DMS79 (cell line): ENCODE data around the gene KRAS.

ENCODE experiments used
- DNase-seq: peaks from one replicate; lab custom pipeline; 2025; lab: John Stamatoyannopoulos, UW

Gene KRAS

DNA sequence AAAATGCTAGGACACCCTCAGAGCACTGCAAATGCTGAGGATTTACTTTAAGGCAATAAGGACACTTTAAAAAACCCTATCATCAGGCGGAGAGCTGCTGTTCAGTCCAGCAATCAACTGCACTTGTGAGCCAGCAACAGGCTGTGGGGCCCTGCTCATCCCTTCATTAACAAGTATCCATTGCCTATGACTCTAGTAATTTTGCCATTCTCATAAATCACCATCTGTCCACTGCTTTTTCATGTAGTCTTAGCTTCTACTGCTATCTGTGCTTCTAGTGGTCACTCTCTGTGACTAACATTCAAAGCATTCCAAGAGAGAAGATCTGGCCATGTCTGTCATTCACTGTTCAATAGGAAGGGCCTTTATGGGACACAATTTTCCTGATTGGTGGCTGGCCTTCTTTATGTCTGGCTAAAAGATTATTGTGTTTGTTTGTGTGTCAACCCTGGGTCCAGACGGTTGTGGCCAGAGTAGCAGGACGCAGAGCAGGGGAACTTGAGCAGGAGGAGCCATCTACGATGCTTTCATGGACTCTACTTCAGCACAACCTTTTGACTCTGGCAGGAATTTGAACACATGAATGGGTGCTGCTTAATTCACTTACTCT is 3.6 kb upstream of the KRAS start:
- DNase-seq, result no peak

DNA sequence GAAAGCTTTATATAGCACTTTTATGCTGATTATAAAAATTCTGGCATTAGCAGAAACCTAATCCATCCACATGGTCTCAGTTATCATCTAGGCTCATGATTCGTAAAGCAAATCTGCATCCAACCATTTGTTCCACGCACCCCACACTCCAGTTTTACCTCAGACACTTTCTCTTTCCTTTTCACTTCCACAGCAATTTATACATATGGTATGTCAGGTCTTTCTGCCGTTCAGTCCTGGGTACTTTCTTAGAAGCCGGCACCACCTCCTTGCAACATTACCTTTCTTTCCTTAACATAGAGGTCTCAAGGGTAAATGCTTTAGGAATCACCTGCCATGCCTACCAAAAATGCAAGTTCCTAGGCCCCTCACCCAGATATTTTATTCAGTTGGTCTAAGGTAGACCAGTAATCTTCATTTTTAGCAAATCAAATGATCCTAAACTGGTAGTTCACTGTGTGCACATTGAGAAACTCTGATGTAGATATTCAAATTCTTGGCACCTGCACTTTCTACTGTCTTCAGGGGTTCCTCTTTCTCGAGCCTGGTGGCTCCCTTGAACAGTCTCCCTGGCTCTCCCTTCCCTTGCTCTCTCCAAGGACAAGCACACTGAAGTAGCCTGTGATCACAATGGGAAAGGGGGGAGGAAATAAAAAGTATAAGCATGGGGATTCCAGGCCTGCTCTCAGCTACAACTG is 2.8 kb upstream of the KRAS start:
- no peak for DNase-seq

DNA sequence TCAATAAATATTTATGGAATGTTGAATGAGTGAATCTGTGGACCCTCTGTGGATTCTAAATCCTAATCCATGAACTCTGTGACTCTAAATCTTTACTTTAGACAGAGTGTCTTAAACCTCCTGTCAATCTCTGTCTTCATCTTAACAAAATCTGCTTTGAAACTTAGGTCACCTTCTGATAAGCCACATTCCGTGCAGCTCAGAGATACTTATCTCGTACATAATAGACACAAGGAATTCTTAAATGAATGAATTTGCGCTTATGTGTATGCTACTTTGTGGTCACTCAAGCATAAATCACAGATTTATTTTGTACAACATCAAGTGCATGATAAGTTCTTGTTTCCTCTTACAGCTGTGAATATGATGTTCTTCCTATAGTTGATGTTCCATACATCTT is 2.2 kb upstream of the KRAS start:
- no peak for DNase-seq

DNA sequence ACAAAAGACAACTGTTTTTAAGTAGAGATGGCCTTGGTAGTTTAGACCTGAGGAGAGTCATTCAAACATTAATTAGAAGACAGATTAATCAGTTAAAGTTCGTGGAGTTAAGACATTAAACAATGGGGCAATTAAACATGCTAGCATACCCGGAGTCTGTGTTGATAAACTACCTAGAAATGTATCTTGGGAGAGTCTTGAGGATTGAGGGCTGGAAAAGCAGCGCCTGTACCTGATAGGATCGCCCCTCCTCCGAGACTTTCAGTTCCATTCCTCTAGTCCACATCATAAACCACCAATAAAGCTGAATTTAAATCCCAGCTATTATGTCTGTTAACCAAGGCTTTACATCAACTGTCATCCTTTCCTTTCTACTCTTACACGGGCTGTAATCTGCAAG is 1.0 kb upstream of the KRAS start:
- no peak for DNase-seq

DNA sequence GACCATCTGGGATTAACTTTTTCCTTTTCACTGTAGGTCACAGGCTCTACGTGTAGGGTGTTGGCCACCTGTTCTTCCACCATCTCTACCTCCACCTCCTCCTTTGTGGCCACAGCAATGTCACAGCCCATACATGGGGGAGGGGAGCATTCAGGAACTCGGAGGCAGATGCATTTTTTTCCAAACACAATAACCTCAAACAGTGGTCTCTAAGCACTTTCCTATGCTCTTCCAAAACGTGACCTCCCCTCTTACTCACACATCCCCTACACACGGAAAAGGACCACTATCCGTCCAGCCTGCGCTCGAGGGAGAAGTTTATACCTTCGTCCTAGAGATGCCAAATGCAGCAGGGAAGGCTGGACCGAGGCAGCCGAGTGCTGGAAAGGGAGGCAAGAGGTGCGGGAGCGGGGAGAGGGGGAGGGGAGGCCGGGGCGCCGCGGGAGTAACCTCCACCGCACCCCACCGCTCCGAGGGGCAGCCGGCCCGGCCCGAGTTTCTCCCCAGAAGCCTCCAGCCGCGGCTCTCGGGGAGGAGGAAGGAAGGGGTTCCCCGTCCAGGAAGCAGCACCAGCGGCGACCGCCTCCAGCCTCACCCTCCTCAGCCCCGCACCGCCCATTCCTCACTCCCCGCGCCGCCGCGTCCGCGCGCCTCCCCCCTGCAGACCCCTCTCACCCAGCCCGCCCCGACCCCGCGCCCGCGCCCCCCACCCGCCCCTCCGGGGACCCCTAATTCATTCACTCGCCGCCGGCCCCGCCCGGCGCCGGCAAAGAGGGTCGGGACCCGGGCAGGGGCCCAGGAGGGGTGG is 594 bp downstream of the KRAS start:
- DNase-seq, result peak; percentile 15

DNA sequence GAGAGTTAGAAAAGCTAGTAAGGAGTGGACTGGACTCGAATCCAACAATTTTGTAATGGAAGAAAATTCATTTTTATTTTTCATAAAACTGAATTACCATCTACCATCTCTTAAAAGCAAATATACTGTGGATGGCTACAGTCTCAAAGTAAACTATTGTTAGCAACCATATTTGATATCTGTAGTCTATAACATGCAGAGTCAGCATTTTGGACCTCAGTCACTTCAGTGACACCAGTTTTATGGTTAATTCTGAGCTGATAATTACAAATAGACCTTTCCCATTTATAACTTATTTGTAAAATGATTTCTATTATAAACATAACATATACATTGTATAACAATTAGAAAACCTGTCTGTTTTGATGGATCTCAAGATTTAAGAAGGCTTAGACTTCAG is 2.0 kb downstream of the KRAS start:
- no peak for DNase-seq

DNA sequence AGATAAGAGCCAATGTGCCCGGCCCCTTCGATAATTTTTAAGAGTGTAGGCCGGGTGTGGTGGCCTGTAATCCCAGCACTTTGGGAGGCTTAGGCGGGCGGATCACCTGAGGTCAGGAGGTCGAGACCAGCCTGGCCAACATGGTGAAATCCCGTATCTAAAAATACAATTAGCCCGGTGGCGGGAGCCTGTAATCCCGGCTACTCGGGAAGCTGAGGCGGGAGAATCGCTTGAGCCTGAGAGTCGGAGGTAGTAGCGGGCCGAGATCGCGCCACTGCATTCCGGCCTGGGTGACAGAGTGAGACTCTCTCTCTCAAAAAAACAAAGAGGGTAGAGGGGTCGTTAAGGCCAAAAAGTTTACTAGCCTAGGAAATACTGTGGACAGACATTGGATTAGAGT is 2.6 kb downstream of the KRAS start:
- no peak for DNase-seq

DNA sequence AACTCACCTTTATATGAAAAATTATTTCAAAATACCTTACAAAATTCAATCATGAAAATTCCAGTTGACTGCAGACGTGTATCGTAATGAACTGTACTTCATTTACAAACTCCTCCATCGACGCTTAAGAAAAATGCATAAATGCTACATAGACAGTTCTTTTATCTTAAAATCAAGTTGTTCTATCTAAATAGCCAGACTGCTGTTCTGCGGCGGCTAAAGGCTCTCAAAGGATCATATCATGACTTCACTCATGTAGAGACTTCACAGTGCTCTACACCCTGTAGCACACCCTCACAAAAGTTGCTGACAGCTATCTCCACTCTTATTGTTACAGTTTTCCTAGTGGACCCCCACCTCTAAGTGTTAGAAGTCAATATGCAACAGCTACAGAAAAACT is 5.2 kb downstream of the KRAS start:
- no peak for DNase-seq

DNA sequence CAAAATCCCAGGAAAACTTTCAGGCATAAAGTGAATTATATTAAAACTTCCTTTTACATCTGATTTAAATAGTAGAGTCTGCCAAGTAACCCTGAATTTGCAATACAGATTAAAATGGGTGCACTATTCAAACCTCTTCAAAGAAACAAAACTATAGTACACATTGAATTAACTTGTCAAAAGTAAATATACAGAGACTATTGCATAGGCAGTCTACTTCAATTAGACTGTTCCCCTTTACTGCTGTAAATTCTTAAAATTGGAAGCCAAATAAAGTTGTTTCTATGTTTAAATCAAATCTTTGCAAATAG is 7.1 kb downstream of the KRAS start:
- DNase-seq, result no peak

DNA sequence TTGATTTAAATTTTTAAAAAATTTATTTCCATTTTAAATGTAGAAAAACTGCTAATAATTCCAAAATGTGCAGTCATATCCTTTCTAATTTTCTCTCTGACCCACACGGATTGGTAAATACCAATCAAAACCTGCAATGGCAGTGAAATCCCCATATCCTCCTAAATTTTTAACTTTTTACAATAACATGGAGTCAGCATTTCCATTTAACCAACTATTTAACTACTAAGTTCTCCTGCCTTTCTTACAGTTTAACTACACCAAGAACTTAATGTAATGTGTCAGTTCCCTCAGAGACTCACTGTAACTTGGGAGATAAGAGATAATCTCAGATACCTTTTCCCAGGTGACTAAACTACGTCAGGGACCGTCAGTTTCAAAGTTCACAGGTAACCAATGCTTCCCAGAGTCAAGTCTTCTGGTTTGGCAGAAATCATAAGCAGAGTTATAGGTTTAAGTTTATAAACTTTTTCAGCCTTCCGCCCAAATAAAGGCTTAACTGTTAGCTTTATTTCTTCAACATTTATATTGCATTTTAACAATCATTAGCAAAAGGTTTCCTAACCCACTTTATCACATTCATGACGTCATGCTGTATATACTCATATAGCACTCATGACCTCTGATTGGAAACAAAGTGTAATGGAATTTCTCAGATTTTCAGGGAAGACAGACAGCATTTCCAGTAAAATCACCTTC is 7.6 kb downstream of the KRAS start:
- DNase-seq, result no peak

DNA sequence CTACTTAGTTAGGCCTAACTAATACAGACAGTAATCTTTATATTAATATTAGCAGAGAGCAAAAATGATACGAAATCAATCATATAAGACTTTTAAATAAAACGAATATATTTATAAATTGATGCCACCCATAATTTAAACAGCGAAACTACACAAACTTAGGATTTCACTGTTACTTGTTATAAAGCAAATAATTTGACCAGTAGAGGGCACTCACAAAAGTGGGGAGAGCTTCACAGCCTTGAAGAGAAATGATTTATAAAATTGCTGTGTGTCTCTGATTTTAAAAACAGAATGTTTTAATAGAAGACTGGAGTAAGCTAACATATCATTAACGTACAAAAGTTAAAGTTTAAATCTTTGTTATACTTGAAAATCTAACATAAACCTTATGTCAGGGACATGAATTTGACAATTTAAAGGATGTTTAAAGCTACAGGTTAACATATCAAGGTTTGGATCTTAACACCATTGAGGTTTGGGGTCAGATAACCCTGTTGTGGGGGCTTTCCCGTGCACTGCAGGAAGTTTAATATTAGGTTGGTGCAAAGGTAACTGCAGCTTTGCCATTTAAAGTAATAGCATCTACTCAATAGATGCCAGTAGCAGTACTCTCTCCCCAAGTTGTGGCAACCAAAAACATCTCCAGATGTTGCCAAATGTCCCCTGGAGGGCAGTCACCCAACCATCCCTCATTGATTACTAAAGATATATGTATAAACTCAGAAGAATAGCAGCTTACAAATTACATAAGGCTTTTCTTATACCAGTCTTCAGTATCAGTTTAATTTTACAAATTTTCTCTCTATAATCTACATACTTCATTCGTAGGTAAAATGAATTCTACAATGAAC is 9.3 kb downstream of the KRAS start:
- DNase-seq, result no peak

DNA sequence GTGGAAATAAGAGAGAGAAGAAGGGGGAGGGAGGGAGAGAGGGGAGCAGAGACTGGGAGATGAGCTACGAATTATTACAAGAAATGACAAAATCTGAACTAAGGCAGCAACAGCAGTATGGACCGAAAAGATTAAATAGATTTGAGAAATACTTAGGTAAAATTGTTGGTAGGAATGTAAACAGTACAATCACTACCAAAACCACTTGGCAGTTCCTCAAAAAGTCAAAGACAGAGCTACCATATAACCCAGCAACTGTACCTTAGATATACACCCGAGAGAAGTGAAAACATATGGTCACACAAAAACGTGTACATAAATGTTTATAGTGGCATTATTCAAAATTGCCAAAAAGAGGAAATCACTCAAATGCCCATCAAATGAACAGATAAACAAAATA is 14.1 kb downstream of the KRAS start:
- DNase-seq, result no peak

DNA sequence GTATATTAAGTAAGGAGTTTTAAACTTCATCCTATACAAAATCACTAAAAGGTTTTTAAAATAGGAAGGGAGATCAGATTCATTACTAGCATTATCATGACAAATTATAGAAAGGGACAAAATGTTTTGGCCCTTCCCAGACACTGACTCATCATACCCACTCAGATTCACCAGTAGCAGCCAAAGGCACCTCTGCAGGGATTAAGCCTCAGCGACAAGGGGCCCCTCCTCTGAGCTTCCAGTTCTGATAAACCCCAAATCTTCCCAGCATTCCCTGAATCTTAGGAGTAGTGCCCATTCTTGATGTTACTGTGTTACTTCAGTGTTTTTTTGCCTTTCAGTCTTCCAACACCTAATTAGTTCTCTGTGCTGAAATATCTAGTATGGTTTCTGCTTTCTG is 14.5 kb downstream of the KRAS start:
- DNase-seq, result no peak

DNA sequence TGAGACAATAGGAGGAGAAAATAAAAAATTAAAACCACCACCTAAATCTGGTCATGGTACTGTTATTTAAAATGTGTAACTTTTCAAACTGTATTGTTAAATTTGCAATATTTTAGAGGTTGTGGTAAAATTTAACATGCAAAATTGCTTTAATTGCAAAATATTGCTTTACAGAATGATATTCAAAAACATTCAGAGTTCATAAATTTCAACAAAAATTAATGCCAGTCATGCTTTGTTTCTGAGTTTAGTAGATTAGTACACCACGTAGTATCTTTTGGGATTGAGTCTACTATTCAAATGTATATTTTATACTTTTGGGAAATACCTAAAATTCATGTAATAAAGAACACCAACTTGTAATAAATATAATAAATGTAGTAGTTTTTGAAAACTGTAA is 37.4 kb downstream of the KRAS start:
- no peak for DNase-seq

DNA sequence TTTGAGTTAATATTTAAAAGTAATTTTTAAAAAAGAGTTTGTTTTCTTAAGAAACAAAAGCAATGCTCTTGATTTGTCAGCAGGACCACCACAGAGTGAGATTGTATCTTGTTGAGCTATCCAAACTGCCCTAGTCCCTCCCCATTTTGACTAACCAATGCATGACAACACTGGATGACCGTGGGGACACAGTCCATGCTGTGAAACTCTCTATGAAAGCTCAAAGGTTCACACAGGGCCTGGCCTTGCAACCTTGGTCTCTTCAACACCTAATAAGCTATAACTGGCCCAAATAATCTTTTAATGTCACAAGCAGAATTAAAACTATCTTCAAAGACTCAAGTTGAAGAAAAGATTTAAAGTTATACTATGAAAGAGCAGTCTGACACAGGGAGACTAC is 42.2 kb downstream of the KRAS start:
- no peak for DNase-seq

DNA sequence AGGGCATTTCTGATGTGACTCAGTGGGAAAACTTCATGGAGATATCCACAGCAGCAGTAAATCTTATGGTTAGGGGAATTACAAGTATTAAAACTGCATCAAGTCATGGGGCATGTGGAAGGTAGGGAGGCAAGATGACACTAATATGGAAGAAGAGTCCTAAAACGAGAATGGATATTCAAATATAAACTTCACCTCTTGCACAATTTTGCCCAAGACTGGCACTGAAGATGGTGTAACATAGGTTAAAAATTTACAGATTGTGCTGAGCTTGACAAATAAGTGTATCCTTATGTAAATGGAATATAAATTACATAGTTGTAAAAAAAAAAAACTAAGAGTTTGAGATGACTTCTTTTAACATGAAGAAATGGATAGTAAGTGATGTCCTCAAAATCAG is 42.9 kb downstream of the KRAS start:
- DNase-seq, result no peak

DNA sequence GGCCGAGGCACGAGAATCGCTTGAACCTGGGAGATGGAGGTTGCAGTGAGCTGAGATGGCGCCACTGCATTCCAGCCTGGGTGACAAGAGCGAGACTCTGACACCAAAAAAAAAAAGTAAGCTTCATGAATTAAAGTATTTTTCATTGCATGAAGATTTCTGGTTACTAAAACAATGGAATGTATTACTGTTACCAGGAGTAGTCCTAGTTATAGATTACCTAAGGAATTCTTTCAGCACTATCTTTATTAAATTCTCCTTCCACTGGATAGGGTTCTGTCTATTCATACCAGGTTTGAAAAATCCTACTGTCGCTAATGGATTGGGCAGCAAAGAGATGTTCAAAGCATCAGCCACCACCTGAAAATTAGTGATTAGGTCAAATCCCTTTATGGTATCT is 43.3 kb downstream of the KRAS start:
- DNase-seq, result no peak

DNA sequence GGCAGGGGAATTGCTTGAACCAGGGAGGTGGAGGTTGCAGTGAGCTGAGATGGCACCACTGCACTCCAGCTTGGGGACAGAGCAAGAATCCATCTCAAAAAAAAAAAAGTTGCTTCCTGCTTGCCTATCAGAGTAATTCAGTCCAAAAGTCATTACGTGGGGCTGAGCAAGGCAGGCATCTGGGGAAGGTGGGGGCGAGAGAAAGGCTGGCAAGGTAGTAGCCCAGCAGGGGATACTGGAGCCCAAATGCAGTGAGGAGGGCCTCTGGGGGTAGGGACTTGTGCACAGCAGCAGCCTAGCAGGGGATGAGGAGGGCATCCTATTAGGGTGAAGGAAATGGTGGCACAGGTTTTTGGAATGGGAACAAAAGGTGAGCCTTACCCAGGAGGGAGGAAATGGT is 48.6 kb downstream of the KRAS start:
- DNase-seq, result no peak

DNA sequence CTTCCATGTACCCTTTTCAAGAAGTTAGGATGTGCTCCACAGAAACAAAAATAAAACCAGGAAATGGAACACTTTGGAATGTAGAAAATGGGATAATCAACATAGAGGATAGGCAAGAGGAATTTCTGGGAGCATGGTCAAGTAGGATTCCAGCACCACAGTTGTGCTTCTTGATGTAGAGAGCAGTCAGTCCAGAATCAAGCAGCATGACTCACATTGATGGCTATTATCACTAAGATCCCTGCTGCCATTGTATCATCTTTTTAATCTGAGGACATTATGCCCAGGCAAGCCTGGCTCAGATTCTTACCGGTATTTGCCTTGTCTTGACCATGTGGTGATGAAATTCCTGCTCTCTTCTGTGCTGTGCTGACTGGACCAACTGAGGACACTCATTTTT is 50.0 kb downstream of the KRAS start:
- no peak for DNase-seq

DNA sequence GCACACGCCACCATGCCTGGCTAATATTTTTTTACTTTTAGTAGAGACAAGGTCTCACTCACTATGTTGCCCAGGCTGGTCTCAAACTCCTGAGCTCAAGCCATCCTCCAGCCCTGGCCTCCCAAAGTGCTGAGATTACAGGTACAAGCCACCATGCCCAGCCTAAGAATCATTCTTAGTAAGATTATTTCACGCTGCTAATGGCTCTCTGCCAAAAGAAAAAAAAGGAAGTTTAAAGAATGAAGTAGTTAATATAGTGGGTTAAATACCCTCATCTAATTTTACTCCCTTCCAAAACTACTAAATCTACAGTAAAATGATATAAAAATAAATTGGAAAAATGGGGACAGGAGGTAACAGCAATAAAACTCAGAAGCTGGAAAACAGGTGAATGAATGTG is 53.1 kb downstream of the KRAS start:
- DNase-seq, result no peak

DNA sequence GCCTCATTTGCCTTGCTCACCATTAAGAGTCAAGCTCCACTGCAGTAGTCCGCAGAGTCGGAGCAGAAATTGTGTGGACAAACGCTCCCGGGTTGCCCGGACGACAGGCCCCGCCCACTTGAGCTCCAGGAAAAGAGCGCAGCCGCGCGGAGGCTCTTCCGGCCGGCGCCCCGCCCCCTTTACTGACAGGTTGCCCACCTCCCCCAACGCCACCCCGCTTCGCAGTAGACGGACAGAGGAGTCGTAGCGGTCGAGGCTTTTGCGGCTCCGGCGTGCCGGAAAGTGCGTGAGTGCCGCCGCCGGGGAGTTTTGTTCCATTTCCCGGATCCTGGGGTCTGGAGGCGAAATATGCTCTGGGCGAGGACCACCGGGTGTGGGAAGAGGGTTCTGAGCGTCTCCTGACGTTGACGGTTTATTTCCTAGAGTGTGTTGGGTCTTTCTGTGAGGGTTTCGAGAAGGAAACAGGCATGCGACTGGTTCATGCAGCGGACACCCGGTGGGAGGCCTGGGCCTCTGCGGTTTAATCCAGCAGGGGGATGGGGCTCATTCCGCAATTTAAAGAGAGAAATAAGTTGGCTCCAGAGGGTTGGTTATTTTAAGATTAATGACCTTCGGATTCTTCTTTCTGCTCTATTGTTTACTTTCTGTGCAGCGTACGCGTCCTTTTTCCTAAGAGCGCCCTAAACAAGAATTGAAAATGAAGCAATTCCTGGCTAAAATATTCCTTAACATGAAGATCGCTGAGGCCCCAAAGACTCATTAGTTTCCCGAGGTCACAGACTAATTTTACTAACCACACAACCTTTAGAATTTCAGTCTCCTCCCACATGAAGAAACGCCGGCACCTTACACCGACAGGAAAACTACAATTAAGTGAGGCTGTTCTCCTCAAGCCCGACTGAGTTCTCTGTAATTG is 55.4 kb downstream of the KRAS start, which contains the start of the genes DNAI7 and ETFRF1:
Gene DNAI7, minus strand, starts transcription at position 105 of the 916 bp plus-strand sequence. Its CDS starts 82 bp downstream, at position 23.
Gene ETFRF1, plus strand, starts transcription at position 182 of the 916 bp plus-strand sequence. CDS start 8,720 bp downstream, outside the sequence.
- DNase-seq, result peak; percentile 87
